ENCODE results near the gene INTS15. TPM values are rescaled to one million over a fixed set of nuclear protein-coding genes. Genes with fewer than 3 reads are reported as not detected.

Gene INTS15
- total RNA-seq, 2 experiments from 2014 or later, result 40.4 to 48.3 TPM

GRCh38 chr7:6614953-6615722, 25.3 kb downstream of the INTS15 start, which contains the start of gene ZNF853:
Gene ZNF853 (plus strand): TSS chr7:6615610. CDS start chr7:6616175, 565 bp downstream.
- peaks cover 4% of the 10 kb centered on the region for H3K36me3 Mint-ChIP-seq (ENCODE audit: low read depth)
- H3K4me3 Mint-ChIP-seq, result peak within 1 kb of the TSS; percentile 32
- POLR2A ChIA-PET, result no interaction called here
- H3K4me1 Mint-ChIP-seq, result peaks cover 22% of the 10 kb centered on the region
- CTCF ChIA-PET, result no interaction called here
- no peak for DNase-seq
- H3K27me3 Mint-ChIP-seq, result peaks cover 27% of the 10 kb centered on the region
- H3K9me3 Mint-ChIP-seq, result no peaks in the 10 kb centered on the region
- H3K27ac Mint-ChIP-seq, result peak within 1 kb of the TSS; percentile 7

GRCh38 chr7:6615723-6616555, 26.1 kb downstream of the INTS15 start:
- ChIA-PET CTCF (interaction anchor here (0.6 kb wide), 1 partner anchor 9 kb away, joined by 3 read pairs; no protein-coding TSS in a partner anchor), POLR2A (no interaction called here)
- Mint-ChIP-seq H3K36me3 (ENCODE audit: low read depth) (peaks cover under 1% of the 10 kb centered on the region), H3K4me1 (peaks cover 28% of the 10 kb centered on the region), H3K27ac (no peak overlapping the region), H3K9me3 (no peaks in the 10 kb centered on the region), H3K4me3 (peak overlapping the region; percentile 32), H3K27me3 (peaks cover 27% of the 10 kb centered on the region)
- DNase-seq, result no peak

DNA sequence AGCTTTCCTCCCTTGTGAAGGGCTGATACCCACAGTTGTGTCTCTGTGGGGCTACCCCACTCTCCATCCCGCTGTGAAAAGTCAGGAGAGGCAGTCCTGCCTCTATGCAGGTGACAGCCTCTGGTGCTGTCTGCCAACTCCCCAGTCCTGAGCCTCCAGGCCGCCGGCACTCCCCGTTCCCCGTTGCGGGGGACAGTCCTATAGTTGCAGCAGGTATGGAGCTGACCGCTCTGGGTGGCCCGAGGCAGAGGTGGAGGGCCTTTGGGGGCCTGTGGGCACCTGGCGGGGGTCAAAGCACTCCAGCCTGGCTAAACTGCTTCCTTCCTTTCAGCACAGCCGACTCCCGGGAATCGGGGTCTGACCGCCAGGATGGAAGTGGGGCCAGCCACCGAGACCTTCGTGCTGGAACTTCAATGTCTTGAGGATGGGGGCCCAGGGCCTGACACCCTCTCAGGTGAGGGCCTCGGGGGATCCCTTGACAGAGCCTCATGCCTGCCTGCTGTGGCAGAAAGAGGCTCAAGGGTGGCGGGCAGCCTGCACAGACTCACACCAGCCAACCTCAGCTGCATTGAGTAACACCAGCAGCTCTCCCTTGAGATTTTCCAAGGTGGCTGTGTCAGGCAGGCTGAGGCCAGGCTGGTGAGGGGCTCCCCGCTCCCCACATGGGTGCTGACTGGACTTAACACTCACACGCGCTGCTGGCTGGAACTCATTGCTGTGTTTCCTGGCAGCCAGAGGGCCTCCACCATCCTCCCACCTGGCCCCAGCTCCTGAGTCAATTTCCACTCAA, 27.2 kb downstream of the INTS15 start:
- H3K4me3 Mint-ChIP-seq, result no peak overlapping the region
- no peaks in the 10 kb centered on the region for H3K9me3 Mint-ChIP-seq
- H3K27me3 Mint-ChIP-seq, result peaks cover 27% of the 10 kb centered on the region
- POLR2A ChIA-PET, result no interaction called here
- CTCF ChIA-PET, result interaction anchor here (0.6 to 1.0 kb wide), 2 partner anchors 10 to 72 kb away, joined by 3 read pairs; no protein-coding TSS in a partner anchor
- peaks cover 33% of the 10 kb centered on the region for H3K4me1 Mint-ChIP-seq
- no peak overlapping the region for H3K27ac Mint-ChIP-seq
- H3K36me3 Mint-ChIP-seq (ENCODE audit: low read depth), result peaks cover 3% of the 10 kb centered on the region
- no peak for DNase-seq

- POLR2A ChIA-PET, result no interaction called here
- Mint-ChIP-seq H3K9me3 (no peaks in the 10 kb centered on the region), H3K4me1 (peaks cover 40% of the 10 kb centered on the region), H3K27me3 (peaks cover 21% of the 10 kb centered on the region), H3K36me3 (ENCODE audit: low read depth) (peaks cover 5% of the 10 kb centered on the region), H3K27ac (no peak overlapping the region), H3K4me3 (no peak overlapping the region)
- no peak for DNase-seq
- CTCF ChIA-PET, result interaction anchor here (0.6 to 1.2 kb wide), 3 partner anchors 12 to 29 kb away, joined by 3 read pairs; partner anchors contain the start of gene INTS15
Observed at GRCh38 chr7:6618621-6619020, 28.8 kb downstream of the INTS15 start.

GRCh38 chr7:6619961-6620360, 30.1 kb downstream of the INTS15 start:
- Mint-ChIP-seq H3K4me1 (peaks cover 46% of the 10 kb centered on the region), H3K9me3 (no peaks in the 10 kb centered on the region), H3K36me3 (ENCODE audit: low read depth) (peaks cover 5% of the 10 kb centered on the region), H3K4me3 (no peak overlapping the region), H3K27me3 (peaks cover 13% of the 10 kb centered on the region), H3K27ac (peak overlapping the region; percentile 13)
- CTCF ChIA-PET, result interaction anchor here (0.8 to 2.7 kb wide), 4 partner anchors 8 to 104 kb away, joined by 3 to 9 read pairs (median 3); partner anchors contain the start of gene INTS15
- POLR2A ChIA-PET, result no interaction called here
- no peak for DNase-seq

DNA sequence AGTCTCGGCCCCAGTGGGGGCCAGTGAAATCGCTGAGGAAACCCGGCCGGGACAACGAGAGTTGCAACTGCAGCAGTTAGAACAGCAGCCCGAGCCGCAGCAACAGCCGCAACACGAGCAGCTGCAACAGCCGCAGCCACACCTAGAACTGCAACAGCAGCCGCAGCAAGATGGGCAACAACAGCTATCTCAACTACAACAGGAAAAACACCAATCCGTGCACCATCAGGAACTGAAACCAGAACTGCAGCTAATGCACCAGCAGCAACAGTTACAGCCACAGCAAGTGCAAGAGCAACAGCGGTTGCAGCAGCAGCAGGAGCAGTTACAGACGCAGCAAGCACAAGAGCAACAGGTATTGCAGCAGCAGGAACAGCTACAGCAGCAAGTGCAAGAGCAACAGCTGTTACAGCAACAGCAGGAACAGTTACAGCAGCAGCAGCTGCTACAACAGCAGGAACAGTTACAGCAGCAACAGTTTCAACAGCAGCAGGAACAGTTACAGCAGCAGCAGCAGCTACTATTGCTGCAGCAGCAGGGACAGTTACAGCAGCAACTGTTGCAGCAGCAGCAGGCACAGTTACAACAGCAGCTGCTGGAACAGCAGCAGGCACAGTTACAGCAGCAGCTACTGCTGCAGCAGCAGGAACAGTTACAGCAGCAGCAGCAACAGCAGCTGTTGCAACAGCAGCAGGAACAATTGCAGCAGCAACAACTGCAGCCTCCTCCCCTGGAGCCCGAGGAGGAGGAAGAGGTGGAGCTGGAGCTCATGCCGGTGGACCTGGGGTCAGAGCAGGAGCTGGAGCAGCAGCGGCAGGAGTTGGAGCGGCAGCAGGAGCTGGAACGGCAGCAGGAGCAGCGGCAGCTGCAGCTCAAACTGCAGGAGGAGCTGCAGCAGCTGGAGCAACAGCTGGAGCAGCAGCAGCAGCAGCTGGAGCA, 31.6 kb downstream of the INTS15 start:
- POLR2A ChIA-PET, result no interaction called here
- no peak for DNase-seq
- Mint-ChIP-seq H3K9me3 (no peaks in the 10 kb centered on the region), H3K27me3 (peaks cover 11% of the 10 kb centered on the region), H3K4me1 (peaks cover 46% of the 10 kb centered on the region), H3K4me3 (no peak overlapping the region), H3K27ac (peak overlapping the region; percentile 48), H3K36me3 (ENCODE audit: low read depth) (peaks cover 5% of the 10 kb centered on the region)
- CTCF ChIA-PET, result interaction anchor here (0.5 to 2.7 kb wide), 5 partner anchors 10 to 110 kb away, joined by 3 to 9 read pairs (median 3); no protein-coding TSS in a partner anchor

GRCh38 chr7:6622134-6622710, 32.4 kb downstream of the INTS15 start:
- H3K4me1 Mint-ChIP-seq, result peaks cover 45% of the 10 kb centered on the region
- no peak overlapping the region for H3K27ac Mint-ChIP-seq
- no peaks in the 10 kb centered on the region for H3K9me3 Mint-ChIP-seq
- ChIA-PET POLR2A (no interaction called here), CTCF (interaction anchor here (0.5 to 2.7 kb wide), 5 partner anchors 10 to 111 kb away, joined by 3 to 9 read pairs (median 3); partner anchors contain the start of gene INTS15)
- peaks cover 5% of the 10 kb centered on the region for H3K36me3 Mint-ChIP-seq (ENCODE audit: low read depth)
- DNase-seq, result no peak
- H3K4me3 Mint-ChIP-seq, result no peak overlapping the region
- peaks cover 9% of the 10 kb centered on the region for H3K27me3 Mint-ChIP-seq

GRCh38 chr7:6623589-6624245, 33.9 kb downstream of the INTS15 start:
- peak overlapping the region; percentile 92 for H3K27ac Mint-ChIP-seq
- DNase-seq, result peak; percentile 35
- no peaks in the 10 kb centered on the region for H3K9me3 Mint-ChIP-seq
- peak overlapping the region; percentile 33 for H3K4me3 Mint-ChIP-seq
- peaks cover 40% of the 10 kb centered on the region for H3K4me1 Mint-ChIP-seq
- H3K36me3 Mint-ChIP-seq (ENCODE audit: low read depth), result peaks cover 5% of the 10 kb centered on the region
- ChIA-PET POLR2A (no interaction called here), CTCF (interaction anchor here (0.6 to 1.7 kb wide), 2 partner anchors 34 to 357 kb away, joined by 3 read pairs; partner anchors contain the start of gene INTS15)
- no peaks in the 10 kb centered on the region for H3K27me3 Mint-ChIP-seq

DNA sequence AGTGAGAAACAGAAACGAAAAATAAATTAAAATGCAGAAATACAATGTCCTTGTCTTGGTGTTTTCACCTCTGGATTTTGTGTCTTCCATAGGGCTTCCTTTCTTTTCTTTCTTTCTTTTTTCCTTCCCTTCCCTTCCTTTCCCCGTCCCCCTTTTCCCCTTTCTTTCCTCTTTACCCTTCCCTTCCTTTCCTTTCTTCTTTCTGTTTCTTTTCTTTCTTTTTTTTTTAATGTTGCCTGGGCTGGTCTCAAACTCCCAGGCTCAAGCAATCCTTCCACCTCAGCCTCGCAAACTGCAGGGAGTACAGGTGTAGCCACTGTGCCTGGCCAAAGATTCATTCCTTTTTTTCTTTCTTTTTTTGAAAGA, 34.4 kb downstream of the INTS15 start:
- no peaks in the 10 kb centered on the region for H3K9me3 Mint-ChIP-seq
- no peaks in the 10 kb centered on the region for H3K27me3 Mint-ChIP-seq
- H3K27ac Mint-ChIP-seq, result peak overlapping the region; percentile 92
- peak overlapping the region; percentile 33 for H3K4me3 Mint-ChIP-seq
- DNase-seq, result no peak
- CTCF ChIA-PET, result interaction anchor here (0.6 to 1.7 kb wide), 2 partner anchors 34 to 356 kb away, joined by 3 read pairs; partner anchors contain the start of gene INTS15
- POLR2A ChIA-PET, result no interaction called here
- peaks cover 39% of the 10 kb centered on the region for H3K4me1 Mint-ChIP-seq
- peaks cover 5% of the 10 kb centered on the region for H3K36me3 Mint-ChIP-seq (ENCODE audit: low read depth)

- POLR2A ChIA-PET, result no interaction called here
- Mint-ChIP-seq H3K9me3 (no peaks in the 10 kb centered on the region), H3K27me3 (no peaks in the 10 kb centered on the region), H3K4me1 (peaks cover 15% of the 10 kb centered on the region), H3K27ac (no peak overlapping the region), H3K4me3 (no peak overlapping the region), H3K36me3 (ENCODE audit: low read depth) (peaks cover 2% of the 10 kb centered on the region)
- CTCF ChIA-PET, result no interaction called here
- DNase-seq, result no peak
Observed at GRCh38 chr7:6628045-6628444, 38.2 kb downstream of the INTS15 start.
